ENCODE data around the gene RFTN2.

DNA sequence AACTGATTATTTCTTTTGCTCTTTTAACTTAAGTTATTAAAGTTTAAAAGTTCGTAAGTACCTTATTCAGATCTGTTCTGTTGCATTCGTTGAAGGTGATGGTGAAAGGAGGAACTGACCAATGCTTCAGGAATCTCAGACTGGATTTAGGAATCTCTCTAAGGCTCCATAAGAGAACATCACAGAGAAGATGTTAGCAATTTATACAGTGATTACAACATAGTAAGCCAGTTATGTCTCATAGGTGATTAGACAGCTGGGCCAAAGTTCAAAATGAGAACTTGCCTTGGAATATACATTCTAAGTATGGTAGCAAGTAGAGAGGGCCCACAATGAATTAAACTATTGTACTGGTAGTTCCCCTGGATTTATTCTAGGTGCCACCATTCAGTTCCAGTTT lies 32.9 kb upstream of the RFTN2 start:
- TF ChIP-seq ARNTL (CRISPR knock-in tag; IDR thresholded peaks at IDR 0.05; ENCODE audit: borderline replicate concordance, low read depth) (no peak), ZFP3 (CRISPR knock-in tag; IDR thresholded peaks at IDR 0.05) (no peak), SNAI2 (CRISPR knock-in tag; IDR thresholded peaks at IDR 0.05) (no peak), ZNF565 (CRISPR knock-in tag; conservative IDR thresholded peaks at IDR 0.05; ENCODE audit: low read depth) (no peak), OSR1 (CRISPR knock-in tag; IDR thresholded peaks at IDR 0.05) (no peak)
- TF ChIP-seq, protein P1, sequence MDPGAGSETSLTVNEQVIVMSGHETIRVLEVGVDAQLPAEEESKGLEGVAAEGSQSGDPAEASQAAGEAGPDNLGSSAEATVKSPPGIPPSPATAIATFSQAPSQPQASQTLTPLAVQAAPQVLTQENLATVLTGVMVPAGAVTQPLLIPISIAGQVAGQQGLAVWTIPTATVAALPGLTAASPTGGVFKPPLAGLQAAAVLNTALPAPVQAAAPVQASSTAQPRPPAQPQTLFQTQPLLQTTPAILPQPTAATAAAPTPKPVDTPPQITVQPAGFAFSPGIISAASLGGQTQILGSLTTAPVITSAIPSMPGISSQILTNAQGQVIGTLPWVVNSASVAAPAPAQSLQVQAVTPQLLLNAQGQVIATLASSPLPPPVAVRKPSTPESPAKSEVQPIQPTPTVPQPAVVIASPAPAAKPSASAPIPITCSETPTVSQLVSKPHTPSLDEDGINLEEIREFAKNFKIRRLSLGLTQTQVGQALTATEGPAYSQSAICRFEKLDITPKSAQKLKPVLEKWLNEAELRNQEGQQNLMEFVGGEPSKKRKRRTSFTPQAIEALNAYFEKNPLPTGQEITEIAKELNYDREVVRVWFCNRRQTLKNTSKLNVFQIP (CRISPR knock-in tag; IDR thresholded peaks at IDR 0.05; ENCODE audit: borderline replicate concordance, low read depth): no peak

Measured in SK-N-SH treated with all-trans-retinoic acid at 6 μM for 48 hours (cell line).